HCT116 (cell line): ENCODE data around the gene FAM184A.

Experiments used
- CTCF ChIP-seq, 3 experiments: fragments of 200-600 bp in 1 of 3; sonication (generic) in 1 of 3; IDR thresholded peaks in 2 of 3; conservative IDR thresholded peaks in 1 of 3; 2 replicates each; pipeline ENCODE4 v1.5.1; 2012 to 2017; ENCODE audit warnings: low read depth in 2 of 3, low read length in 2 of 3, antibody characterized with exemption in 1 of 3, borderline replicate concordance in 1 of 3, control low read depth in 1 of 3, mild to moderate bottlenecking in 1 of 3, mixed read lengths in 1 of 3, mixed run types in 1 of 3, moderate library complexity in 1 of 3; ENCODE audit not compliant: insufficient read depth in 1 of 3
- ELF1 ChIP-seq: IDR thresholded peaks from 2 replicates; pipeline ENCODE4 v1.6.1; 2012; ENCODE audit warnings: low read depth, borderline replicate concordance
- EZH2 ChIP-seq: fragments of 200-600 bp; sonication (generic); IDR thresholded peaks from 2 replicates; pipeline ENCODE4 v1.6.1; 2017; ENCODE audit warnings: antibody characterized with exemption, mixed run types
- EZH2phosphoT487 ChIP-seq: fragments of 200-600 bp; IDR thresholded peaks from 2 replicates; pipeline ENCODE4 v1.6.1; 2018; ENCODE audit warnings: antibody characterized with exemption, borderline replicate concordance
- FOSL1 ChIP-seq: IDR thresholded peaks from 2 replicates; pipeline ENCODE4 v1.6.1; 2012; ENCODE audit warnings: low read depth
- POLR2A ChIP-seq: IDR thresholded peaks from 2 replicates; pipeline ENCODE4 v1.7.0; 2011; ENCODE audit warnings: borderline replicate concordance; ENCODE audit not compliant: insufficient read depth, insufficient read length; ENCODE audit errors: extremely low read depth
- POLR2AphosphoS5 ChIP-seq: IDR thresholded peaks from 2 replicates; pipeline ENCODE4 v1.6.1; 2011; ENCODE audit warnings: mild to moderate bottlenecking, low read depth, low read length, moderate library complexity
- RAD21 ChIP-seq: IDR thresholded peaks from 2 replicates; pipeline ENCODE4 v1.6.1; 2012; ENCODE audit warnings: low read depth, mild to moderate bottlenecking
- SIN3A ChIP-seq: IDR thresholded peaks from 2 replicates; pipeline ENCODE4 v1.6.1; 2012; ENCODE audit warnings: low read depth
- SRF ChIP-seq: IDR thresholded peaks from 2 replicates; pipeline ENCODE4 v1.6.1; 2012; ENCODE audit warnings: low read depth
- TCF7L2 ChIP-seq: IDR thresholded peaks from 2 replicates; pipeline ENCODE4 v1.7.0; 2011; ENCODE audit warnings: borderline replicate concordance, inconsistent platforms; ENCODE audit not compliant: insufficient read depth, insufficient read length; ENCODE audit errors: extremely low read depth
- ZBTB33 ChIP-seq: IDR thresholded peaks from 2 replicates; pipeline ENCODE4 v1.6.1; 2011; ENCODE audit warnings: mild to moderate bottlenecking, low read length, moderate library complexity; ENCODE audit not compliant: insufficient replicate concordance; ENCODE audit errors: extremely low read depth
- TF ChIP-seq, protein P1 (sequence below): IDR thresholded peaks from 2 replicates; pipeline ENCODE4 v1.6.1; 2012; ENCODE audit warnings: low read depth
- TF ChIP-seq, protein P2 (sequence below): IDR thresholded peaks from 2 replicates; pipeline ENCODE4 v1.6.1; 2012

GRCh38 chr6:118914598-118914997 lies 163.9 kb downstream of the FAM184A start:
- TF ChIP-seq ZBTB33 (no peak), CTCF (IDR thresholded peaks at IDR 0.05 in 2 of 3, conservative IDR thresholded peaks at IDR 0.05 in 1 of 3; ENCODE audit: borderline replicate concordance in 1 of 3, insufficient read depth in 1 of 3, low read depth in 2 of 3, low read length in 2 of 3) (no peak), SRF (no peak), FOSL1 (no peak), SIN3A (no peak), TCF7L2 (no peak), POLR2A (no peak), POLR2AphosphoS5 (no peak), EZH2phosphoT487 (no peak), EZH2 (no peak), ELF1 (no peak), RAD21 (no peak)
- TF ChIP-seq, protein P1, sequence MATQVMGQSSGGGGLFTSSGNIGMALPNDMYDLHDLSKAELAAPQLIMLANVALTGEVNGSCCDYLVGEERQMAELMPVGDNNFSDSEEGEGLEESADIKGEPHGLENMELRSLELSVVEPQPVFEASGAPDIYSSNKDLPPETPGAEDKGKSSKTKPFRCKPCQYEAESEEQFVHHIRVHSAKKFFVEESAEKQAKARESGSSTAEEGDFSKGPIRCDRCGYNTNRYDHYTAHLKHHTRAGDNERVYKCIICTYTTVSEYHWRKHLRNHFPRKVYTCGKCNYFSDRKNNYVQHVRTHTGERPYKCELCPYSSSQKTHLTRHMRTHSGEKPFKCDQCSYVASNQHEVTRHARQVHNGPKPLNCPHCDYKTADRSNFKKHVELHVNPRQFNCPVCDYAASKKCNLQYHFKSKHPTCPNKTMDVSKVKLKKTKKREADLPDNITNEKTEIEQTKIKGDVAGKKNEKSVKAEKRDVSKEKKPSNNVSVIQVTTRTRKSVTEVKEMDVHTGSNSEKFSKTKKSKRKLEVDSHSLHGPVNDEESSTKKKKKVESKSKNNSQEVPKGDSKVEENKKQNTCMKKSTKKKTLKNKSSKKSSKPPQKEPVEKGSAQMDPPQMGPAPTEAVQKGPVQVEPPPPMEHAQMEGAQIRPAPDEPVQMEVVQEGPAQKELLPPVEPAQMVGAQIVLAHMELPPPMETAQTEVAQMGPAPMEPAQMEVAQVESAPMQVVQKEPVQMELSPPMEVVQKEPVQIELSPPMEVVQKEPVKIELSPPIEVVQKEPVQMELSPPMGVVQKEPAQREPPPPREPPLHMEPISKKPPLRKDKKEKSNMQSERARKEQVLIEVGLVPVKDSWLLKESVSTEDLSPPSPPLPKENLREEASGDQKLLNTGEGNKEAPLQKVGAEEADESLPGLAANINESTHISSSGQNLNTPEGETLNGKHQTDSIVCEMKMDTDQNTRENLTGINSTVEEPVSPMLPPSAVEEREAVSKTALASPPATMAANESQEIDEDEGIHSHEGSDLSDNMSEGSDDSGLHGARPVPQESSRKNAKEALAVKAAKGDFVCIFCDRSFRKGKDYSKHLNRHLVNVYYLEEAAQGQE: no peak
- TF ChIP-seq, protein P2, sequence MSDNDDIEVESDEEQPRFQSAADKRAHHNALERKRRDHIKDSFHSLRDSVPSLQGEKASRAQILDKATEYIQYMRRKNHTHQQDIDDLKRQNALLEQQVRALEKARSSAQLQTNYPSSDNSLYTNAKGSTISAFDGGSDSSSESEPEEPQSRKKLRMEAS: no peak
